DND-41 (cell line): ENCODE measurements around the gene RPS19.
A peak's percentile ranks its signal among the peaks of the same experiment; 100 is the strongest.

Experiments
- ATAC-seq: fragments of 200-7000 bp; cut with Tn5 transposase; 3 replicates; pipeline ENCODE4 v1.9.1; 2021; ENCODE audit warnings: low read depth; ENCODE audit not compliant: insufficient read depth
- DNase-seq: peaks from one replicate; pipeline ENCODE4 v3.0.0-alpha.2; 2020
- H2AFZ ChIP-seq: 2 replicates; pipeline ENCODE4 v1.6.0; 2012; ENCODE audit warnings: low read depth, low read length
- H3K27ac ChIP-seq: 2 replicates; pipeline ENCODE4 v1.5.1; 2012; ENCODE audit warnings: low read length, inconsistent platforms
- H3K27me3 ChIP-seq: fragments of 200-600 bp; sonication (generic); 2 replicates; pipeline ENCODE4 v1.6.0; 2012; ENCODE audit warnings: low read length, mild to moderate bottlenecking, inconsistent platforms; ENCODE audit not compliant: insufficient read depth, poor library complexity
- H3K36me3 ChIP-seq: 2 replicates; pipeline ENCODE4 v1.5.1; 2012; ENCODE audit warnings: low read length, inconsistent platforms; ENCODE audit not compliant: insufficient read depth
- H3K4me1 ChIP-seq: 2 replicates; pipeline ENCODE4 v1.5.1; 2012; ENCODE audit warnings: mild to moderate bottlenecking, low read length; ENCODE audit not compliant: insufficient read depth
- H3K4me2 ChIP-seq: 2 replicates; pipeline ENCODE4 v1.6.0; 2012; ENCODE audit warnings: mild to moderate bottlenecking, moderate library complexity, low read length, inconsistent platforms; ENCODE audit not compliant: insufficient read depth
- H3K4me3 ChIP-seq, 2 experiments: fragments of 200-600 bp in 1 of 2; shearing (Covaris generic) in 1 of 2; 2 replicates each; pipeline ENCODE4 v1.5.1; 2012 to 2016; ENCODE audit warnings: inconsistent platforms in 2 of 2, low read length in 2 of 2, mild to moderate bottlenecking in 2 of 2, low read depth in 1 of 2, moderate library complexity in 1 of 2
- H3K79me2 ChIP-seq: 2 replicates; pipeline ENCODE4 v1.6.0; 2012; ENCODE audit warnings: low read length, inconsistent platforms; ENCODE audit not compliant: insufficient read depth
- H3K9ac ChIP-seq: 2 replicates; pipeline ENCODE4 v1.6.0; 2012; ENCODE audit warnings: low read depth, mild to moderate bottlenecking, inconsistent platforms, low read length, moderate library complexity
- H3K9me3 ChIP-seq: 2 replicates; pipeline ENCODE4 v1.5.1; 2012; ENCODE audit warnings: low read length, moderate library complexity, mild to moderate bottlenecking, inconsistent platforms; ENCODE audit not compliant: insufficient read depth, severe bottlenecking
- H4K20me1 ChIP-seq: 2 replicates; pipeline ENCODE4 v1.6.0; 2012; ENCODE audit warnings: low read length; ENCODE audit not compliant: insufficient read depth
- CTCF ChIP-seq: IDR thresholded peaks from 2 replicates; pipeline ENCODE4 v1.5.1; 2012; ENCODE audit warnings: borderline replicate concordance, low read length, moderate library complexity, mild to moderate bottlenecking; ENCODE audit not compliant: poor library complexity, severe bottlenecking; ENCODE audit errors: extremely low read depth
- EZH2 ChIP-seq: IDR thresholded peaks from 3 replicates; pipeline ENCODE4 v1.6.1; 2012; ENCODE audit warnings: borderline replicate concordance, low read depth, mild to moderate bottlenecking, moderate library complexity, low read length, inconsistent platforms; ENCODE audit not compliant: severe bottlenecking

The RPS19 gene

GRCh38 chr19:41910240-41910991, 50.4 kb downstream of the RPS19 start:
- peaks cover 5% of the 10 kb centered on the region for H3K4me1 ChIP-seq
- H3K27ac ChIP-seq = no peak overlapping the region
- H2AFZ ChIP-seq = no peak overlapping the region
- ATAC-seq = peak; percentile 4; the same call in 1 of the 3 replicates
- no peaks in the 10 kb centered on the region for H3K9me3 ChIP-seq
- H4K20me1 ChIP-seq = peaks cover 34% of the 10 kb centered on the region
- no peak for TF ChIP-seq CTCF
- no peak for TF ChIP-seq EZH2
- H3K79me2 ChIP-seq = no peaks in the 10 kb centered on the region
- no peak overlapping the region for H3K9ac ChIP-seq
- H3K4me2 ChIP-seq = no peak overlapping the region
- no peaks in the 10 kb centered on the region for H3K27me3 ChIP-seq
- no peak for DNase-seq
- no peak overlapping the region for H3K4me3 ChIP-seq
- peaks cover 46% of the 10 kb centered on the region for H3K36me3 ChIP-seq

- no peak overlapping the region for H3K27ac ChIP-seq
- H3K27me3 ChIP-seq = no peaks in the 10 kb centered on the region
- TF ChIP-seq CTCF (no peak), EZH2 (no peak)
- H3K4me3 ChIP-seq = no peak overlapping the region
- no peak overlapping the region for H2AFZ ChIP-seq
- DNase-seq (no peak), ATAC-seq (peak; percentile 7; the same call in 1 of the 3 replicates)
- no peaks in the 10 kb centered on the region for H3K9me3 ChIP-seq
- H3K36me3 ChIP-seq = peaks cover 41% of the 10 kb centered on the region
- no peak overlapping the region for H3K9ac ChIP-seq
- no peaks in the 10 kb centered on the region for H3K79me2 ChIP-seq
- no peak overlapping the region for H3K4me2 ChIP-seq
- peaks cover 27% of the 10 kb centered on the region for H4K20me1 ChIP-seq
- H3K4me1 ChIP-seq = peaks cover 7% of the 10 kb centered on the region
Measured at GRCh38 chr19:41910992-41911888, 51.2 kb downstream of the RPS19 start.

GRCh38 chr19:41911889-41912731, 52.1 kb downstream of the RPS19 start:
- Histone ChIP-seq H3K4me2 (no peak overlapping the region), H3K36me3 (peaks cover 34% of the 10 kb centered on the region), H3K27me3 (no peaks in the 10 kb centered on the region), H3K4me3 (no peak overlapping the region), H3K9me3 (no peaks in the 10 kb centered on the region), H3K79me2 (no peaks in the 10 kb centered on the region), H2AFZ (no peak overlapping the region), H3K27ac (no peak overlapping the region), H3K9ac (no peak overlapping the region), H3K4me1 (peaks cover 7% of the 10 kb centered on the region), H4K20me1 (peaks cover 27% of the 10 kb centered on the region)
- no peak for TF ChIP-seq EZH2
- no peak for TF ChIP-seq CTCF
- peak; percentile 5; the same call in 1 of the 3 replicates for ATAC-seq
- no peak for DNase-seq
